OCI-LY3 (cell line): ENCODE measurements around the gene RHBDL3.

Source experiments
- EZH2phosphoT487 ChIP-seq: fragments of 200-600 bp; shearing (Covaris generic); IDR thresholded peaks from 2 replicates; pipeline ENCODE4 v1.6.1; 2018; ENCODE audit warnings: antibody characterized with exemption, mixed run types, low read depth
- TF ChIP-seq, protein P1 (sequence below): fragments of 200-600, 300-600 bp; sonication (generic); IDR thresholded peaks from 2 replicates; pipeline ENCODE4 v1.5.1; 2014; ENCODE audit warnings: antibody characterized with exemption, low read length, low read depth

DNA sequence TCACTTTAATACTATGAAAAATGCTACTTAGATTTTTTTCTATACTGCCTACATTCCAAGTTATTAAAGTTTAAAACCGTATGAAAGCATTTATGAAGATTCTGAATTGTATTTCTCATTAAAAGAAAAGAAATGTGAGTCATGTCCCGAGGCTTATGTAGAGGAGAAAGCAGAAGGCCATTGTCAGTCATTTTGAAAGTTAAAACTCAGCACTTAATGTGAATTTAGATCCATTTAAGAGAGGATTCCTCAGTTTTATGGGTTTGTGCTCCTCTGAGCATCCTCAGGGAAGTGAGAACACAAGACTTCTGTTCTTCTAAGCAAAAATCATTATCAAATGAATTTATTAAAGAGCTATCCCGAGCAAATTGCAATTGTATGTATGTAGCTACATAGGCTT is 64.5 kb downstream of the RHBDL3 start:
- TF ChIP-seq, protein P1, sequence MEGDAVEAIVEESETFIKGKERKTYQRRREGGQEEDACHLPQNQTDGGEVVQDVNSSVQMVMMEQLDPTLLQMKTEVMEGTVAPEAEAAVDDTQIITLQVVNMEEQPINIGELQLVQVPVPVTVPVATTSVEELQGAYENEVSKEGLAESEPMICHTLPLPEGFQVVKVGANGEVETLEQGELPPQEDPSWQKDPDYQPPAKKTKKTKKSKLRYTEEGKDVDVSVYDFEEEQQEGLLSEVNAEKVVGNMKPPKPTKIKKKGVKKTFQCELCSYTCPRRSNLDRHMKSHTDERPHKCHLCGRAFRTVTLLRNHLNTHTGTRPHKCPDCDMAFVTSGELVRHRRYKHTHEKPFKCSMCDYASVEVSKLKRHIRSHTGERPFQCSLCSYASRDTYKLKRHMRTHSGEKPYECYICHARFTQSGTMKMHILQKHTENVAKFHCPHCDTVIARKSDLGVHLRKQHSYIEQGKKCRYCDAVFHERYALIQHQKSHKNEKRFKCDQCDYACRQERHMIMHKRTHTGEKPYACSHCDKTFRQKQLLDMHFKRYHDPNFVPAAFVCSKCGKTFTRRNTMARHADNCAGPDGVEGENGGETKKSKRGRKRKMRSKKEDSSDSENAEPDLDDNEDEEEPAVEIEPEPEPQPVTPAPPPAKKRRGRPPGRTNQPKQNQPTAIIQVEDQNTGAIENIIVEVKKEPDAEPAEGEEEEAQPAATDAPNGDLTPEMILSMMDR: no peak
- TF ChIP-seq EZH2phosphoT487: no peak
